Measurements from ENCODE around the gene EZH2. TPM values are rescaled to one million over a fixed set of nuclear protein-coding genes. Genes with fewer than 3 reads are reported as not detected.

The EZH2 gene
- total and polyA plus RNA-seq, 2 donors (not counting 3 experiments of a cell fraction or from before 2014, with no cell fraction given): 16.9 to 33.4 TPM

DNA sequence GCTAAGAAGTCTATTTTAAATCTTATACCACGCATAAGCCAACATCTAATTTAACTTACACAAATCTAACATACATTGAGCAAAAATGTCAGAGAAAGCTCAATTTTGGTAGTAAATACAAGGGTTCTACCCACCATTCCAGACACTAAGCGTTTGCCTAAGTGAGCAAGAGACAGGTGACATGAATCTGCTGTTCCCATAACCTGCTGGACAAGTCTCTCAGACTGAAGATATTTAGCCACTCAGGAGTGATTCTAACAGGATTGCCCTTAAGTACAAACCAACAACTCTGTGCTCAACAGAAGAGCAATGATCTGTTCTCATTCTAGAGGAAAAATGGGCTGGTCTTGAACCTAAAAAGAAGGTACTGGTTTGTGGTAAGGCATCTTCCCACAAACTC lies 18.8 kb downstream of the EZH2 start:
- POLR2A ChIA-PET: no interaction called here
- no peaks in the 10 kb centered on the region for H4K20me1 ChIP-seq (replicated peaks; ENCODE audit: control insufficient read depth, extremely low read depth, insufficient read depth, low read length)
- dilution Hi-C loops (cut with MboI; ENCODE audit: extremely low pct_ligation_motif_present, low sequenced_read_pairs) (no loop called here), intact Hi-C loops (cut with micrococcal nuclease) (no loop called here)
- H3K9me1 ChIP-seq (replicated peaks; ENCODE audit: control insufficient read depth, extremely low read depth, insufficient read depth, low read length): no peaks in the 10 kb centered on the region
- BruUV-seq (replicated peaks): no TSS peak
- CTCF ChIA-PET: interaction anchor here (1.2 kb wide), 1 partner anchor 9 kb away, joined by 4 read pairs; no protein-coding TSS in a partner anchor
- no peak for DNase-seq (ENCODE audit: low read depth, low spot score)
- no peak for TF ChIP-seq EZH2 (IDR thresholded peaks at IDR 0.05; ENCODE audit: borderline replicate concordance, low read depth, low read length, severe bottlenecking)
- TF ChIP-seq FOS (IDR thresholded peaks at IDR 0.05; ENCODE audit: borderline replicate concordance, insufficient read depth, low read length): no peak
- no peak overlapping the region for H3K27ac ChIP-seq (ENCODE audit: insufficient read depth, low read depth, low read length)
- H3K9me3 ChIP-seq (replicated peaks; ENCODE audit: control insufficient read depth, insufficient read depth, low read length): no peaks in the 10 kb centered on the region
- no peaks in the 10 kb centered on the region for H3K36me3 ChIP-seq (ENCODE audit: control insufficient read depth in 2 of 2, extremely low read depth in 1 of 2, insufficient read depth in 2 of 2, low read length in 2 of 2)
- no peak overlapping the region for H3K9ac ChIP-seq (replicated peaks; ENCODE audit: extremely low read depth, insufficient read depth, low read length)
- no peak overlapping the region for H3K4me3 ChIP-seq (replicated peaks in 1 of 3; ENCODE audit: insufficient read depth in 1 of 3, low read depth in 1 of 3, low read length in 3 of 3)
- peaks cover 86% of the 10 kb centered on the region for H3K79me2 ChIP-seq (ENCODE audit: control insufficient read depth, insufficient read depth, low read length)
- no peak for FAIRE-seq
- no peaks in the 10 kb centered on the region for H3K27me3 ChIP-seq (ENCODE audit: control insufficient read depth in 2 of 2, insufficient read depth in 2 of 2, low read length in 2 of 2)
- no peak overlapping the region for H2AFZ ChIP-seq (ENCODE audit: low read depth, low read length)
- H3K4me1 ChIP-seq (ENCODE audit: control insufficient read depth, extremely low read depth, insufficient read depth, low read length): no peaks in the 10 kb centered on the region
- H3K4me2 ChIP-seq (ENCODE audit: insufficient read depth, low read length): no peak overlapping the region

GRCh38 chr7:148863324-148863723 lies 20.8 kb downstream of the EZH2 start:
- ChIA-PET POLR2A (no interaction called here), CTCF (interaction anchor here (1.4 kb wide), 1 partner anchor 10 kb away, joined by 5 read pairs; no protein-coding TSS in a partner anchor)
- DNase-seq (ENCODE audit: low read depth, low spot score): no peak
- dilution Hi-C loops (cut with MboI; ENCODE audit: extremely low pct_ligation_motif_present, low sequenced_read_pairs) (no loop called here), intact Hi-C loops (cut with micrococcal nuclease) (no loop called here)
- FAIRE-seq: no peak
- Histone ChIP-seq H4K20me1 (replicated peaks; ENCODE audit: control insufficient read depth, extremely low read depth, insufficient read depth, low read length) (no peaks in the 10 kb centered on the region), H3K9me3 (replicated peaks; ENCODE audit: control insufficient read depth, insufficient read depth, low read length) (no peaks in the 10 kb centered on the region), H3K9me1 (replicated peaks; ENCODE audit: control insufficient read depth, extremely low read depth, insufficient read depth, low read length) (no peaks in the 10 kb centered on the region), H3K79me2 (ENCODE audit: control insufficient read depth, insufficient read depth, low read length) (peaks cover 87% of the 10 kb centered on the region), H3K27ac (ENCODE audit: insufficient read depth, low read depth, low read length) (no peak overlapping the region), H3K36me3 (ENCODE audit: control insufficient read depth in 2 of 2, extremely low read depth in 1 of 2, insufficient read depth in 2 of 2, low read length in 2 of 2) (no peaks in the 10 kb centered on the region), H3K4me2 (ENCODE audit: insufficient read depth, low read length) (no peak overlapping the region), H3K9ac (replicated peaks; ENCODE audit: extremely low read depth, insufficient read depth, low read length) (no peak overlapping the region), H3K4me1 (ENCODE audit: control insufficient read depth, extremely low read depth, insufficient read depth, low read length) (no peaks in the 10 kb centered on the region), H3K4me3 (replicated peaks in 1 of 3; ENCODE audit: insufficient read depth in 1 of 3, low read depth in 1 of 3, low read length in 3 of 3) (no peak overlapping the region), H2AFZ (ENCODE audit: low read depth, low read length) (no peak overlapping the region), H3K27me3 (ENCODE audit: control insufficient read depth in 2 of 2, insufficient read depth in 2 of 2, low read length in 2 of 2) (no peaks in the 10 kb centered on the region)
- TF ChIP-seq MAX (IDR thresholded peaks at IDR 0.05; ENCODE audit: insufficient read depth, insufficient read length) (no peak), JUN (IDR thresholded peaks at IDR 0.05; ENCODE audit: borderline replicate concordance, insufficient read depth, insufficient read length, low read depth) (no peak), GATA2 (IDR thresholded peaks at IDR 0.05; ENCODE audit: insufficient read depth, insufficient read length, low read depth, low read length) (no peak), EZH2 (IDR thresholded peaks at IDR 0.05; ENCODE audit: borderline replicate concordance, low read depth, low read length, severe bottlenecking) (no peak), POLR2AphosphoS5 (IDR thresholded peaks at IDR 0.05; ENCODE audit: insufficient read depth, low read depth, low read length) (no peak), FOS (IDR thresholded peaks at IDR 0.05; ENCODE audit: borderline replicate concordance, insufficient read depth, low read length) (no peak), POLR2A (IDR thresholded peaks at IDR 0.05; ENCODE audit: low read depth, low read length) (no peak), MYC (IDR thresholded peaks at IDR 0.05; ENCODE audit: low read depth, low read length) (no peak)
- TF ChIP-seq, protein P1, sequence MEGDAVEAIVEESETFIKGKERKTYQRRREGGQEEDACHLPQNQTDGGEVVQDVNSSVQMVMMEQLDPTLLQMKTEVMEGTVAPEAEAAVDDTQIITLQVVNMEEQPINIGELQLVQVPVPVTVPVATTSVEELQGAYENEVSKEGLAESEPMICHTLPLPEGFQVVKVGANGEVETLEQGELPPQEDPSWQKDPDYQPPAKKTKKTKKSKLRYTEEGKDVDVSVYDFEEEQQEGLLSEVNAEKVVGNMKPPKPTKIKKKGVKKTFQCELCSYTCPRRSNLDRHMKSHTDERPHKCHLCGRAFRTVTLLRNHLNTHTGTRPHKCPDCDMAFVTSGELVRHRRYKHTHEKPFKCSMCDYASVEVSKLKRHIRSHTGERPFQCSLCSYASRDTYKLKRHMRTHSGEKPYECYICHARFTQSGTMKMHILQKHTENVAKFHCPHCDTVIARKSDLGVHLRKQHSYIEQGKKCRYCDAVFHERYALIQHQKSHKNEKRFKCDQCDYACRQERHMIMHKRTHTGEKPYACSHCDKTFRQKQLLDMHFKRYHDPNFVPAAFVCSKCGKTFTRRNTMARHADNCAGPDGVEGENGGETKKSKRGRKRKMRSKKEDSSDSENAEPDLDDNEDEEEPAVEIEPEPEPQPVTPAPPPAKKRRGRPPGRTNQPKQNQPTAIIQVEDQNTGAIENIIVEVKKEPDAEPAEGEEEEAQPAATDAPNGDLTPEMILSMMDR (IDR thresholded peaks at IDR 0.05; ENCODE audit: extremely low read depth in 1 of 2, insufficient read depth in 1 of 2, low read depth in 1 of 2, low read length in 2 of 2): no peak
- BruUV-seq (replicated peaks): no TSS peak
